GM23338 (cell line): ENCODE data around the gene PLEKHM1. TPM values are rescaled to one million over a fixed set of nuclear protein-coding genes. Genes with fewer than 3 reads are reported as not detected.

Experiments
- ATAC-seq: fragments of 200-7000 bp; cut with Tn5 transposase; 3 replicates; pipeline ENCODE4 v1.9.1; 2020
- DNase-seq: peaks from one replicate; pipeline ENCODE4 v3.0.0-alpha.2; 2015; ENCODE audit warnings: low spot score
- H2AFZ ChIP-seq: fragments of 200-600 bp; sonication (generic); 2 replicates; pipeline ENCODE4 v1.8.0; 2016; ENCODE audit warnings: antibody characterized with exemption, mild to moderate bottlenecking, moderate library complexity
- H3F3A ChIP-seq: fragments of 200-600 bp; sonication (generic); replicated peaks from 2 replicates; pipeline ENCODE4 v1.8.0; 2017; ENCODE audit warnings: antibody characterized with exemption, mixed run types, low read depth
- H3K27ac ChIP-seq: fragments of 200-600 bp; sonication (generic); 2 replicates; pipeline ENCODE4 v1.6.1; 2016; ENCODE audit warnings: low read depth
- H3K27me3 ChIP-seq: fragments of 200-600 bp; sonication (generic); 2 replicates; pipeline ENCODE4 v1.8.0; 2016; ENCODE audit warnings: mild to moderate bottlenecking, mixed run types, moderate library complexity; ENCODE audit not compliant: insufficient read depth
- H3K36me3 ChIP-seq: fragments of 200-600 bp; sonication (generic); 2 replicates; pipeline ENCODE4 v1.8.0; 2016; ENCODE audit warnings: mild to moderate bottlenecking; ENCODE audit not compliant: insufficient read depth
- H3K4me1 ChIP-seq: fragments of 200-600 bp; sonication (generic); 2 replicates; pipeline ENCODE4 v1.8.0; 2016; ENCODE audit warnings: mild to moderate bottlenecking, moderate library complexity; ENCODE audit not compliant: insufficient read depth
- H3K4me2 ChIP-seq: fragments of 200-600 bp; sonication (generic); 2 replicates; pipeline ENCODE4 v1.7.1; 2017; ENCODE audit warnings: mixed run types
- H3K4me3 ChIP-seq: fragments of 200-600 bp; sonication (generic); 2 replicates; pipeline ENCODE4 v1.6.1; 2016; ENCODE audit warnings: mixed run types
- H3K79me2 ChIP-seq: fragments of 200-600 bp; sonication (generic); replicated peaks from 2 replicates; pipeline ENCODE4 v1.8.0; 2017; ENCODE audit warnings: mild to moderate bottlenecking; ENCODE audit not compliant: insufficient read depth
- H3K9me2 ChIP-seq: fragments of 200-600 bp; sonication (generic); 2 replicates; pipeline ENCODE4 v1.8.0; 2017; ENCODE audit not compliant: insufficient read depth
- H4K20me1 ChIP-seq: fragments of 200-600 bp; sonication (generic); replicated peaks from 2 replicates; pipeline ENCODE4 v1.8.0; 2017; ENCODE audit warnings: mild to moderate bottlenecking; ENCODE audit not compliant: insufficient read depth
- H3K27ac Mint-ChIP-seq: 2 replicates; pipeline ENCODE4 v1.8.0; 2020; ENCODE audit warnings: inconsistent platforms, mild to moderate bottlenecking, moderate library complexity, mixed read lengths
- H3K27me3 Mint-ChIP-seq: 3 replicates; pipeline ENCODE4 v1.8.0; 2022; ENCODE audit warnings: low read depth, mild to moderate bottlenecking, moderate library complexity, mixed read lengths, inconsistent platforms; ENCODE audit not compliant: insufficient read depth, poor library complexity
- H3K36me3 Mint-ChIP-seq: 3 replicates; pipeline ENCODE4 v1.8.0; 2021; ENCODE audit warnings: low read depth, mild to moderate bottlenecking, inconsistent platforms, moderate library complexity, mixed read lengths
- H3K4me1 Mint-ChIP-seq: 3 replicates; pipeline ENCODE4 v1.8.0; 2020; ENCODE audit warnings: mild to moderate bottlenecking, inconsistent platforms, mixed read lengths
- H3K4me3 Mint-ChIP-seq: 3 replicates; pipeline ENCODE4 v1.8.0; 2021; ENCODE audit warnings: moderate library complexity, mild to moderate bottlenecking, inconsistent platforms, mixed read lengths
- H3K9me3 Mint-ChIP-seq: 3 replicates; pipeline ENCODE4 v1.8.0; 2020; ENCODE audit warnings: moderate library complexity, mild to moderate bottlenecking, inconsistent platforms, mixed read lengths
- CREB1 ChIP-seq: fragments of 250-450 bp; sonication (Bioruptor Pico); IDR thresholded peaks from 2 replicates; pipeline ENCODE4 v1.5.0; 2020; ENCODE audit warnings: low read depth, mild to moderate bottlenecking, moderate library complexity
- EZH2 ChIP-seq: fragments of 200-600 bp; sonication (generic); IDR thresholded peaks from one replicate; pipeline ENCODE4 v1.8.0; 2017; ENCODE audit warnings: antibody characterized with exemption, mild to moderate bottlenecking, low read depth; ENCODE audit not compliant: unreplicated experiment
- EZH2phosphoT487 ChIP-seq: fragments of 200-600 bp; sonication (generic); IDR thresholded peaks from one replicate; pipeline ENCODE4 v1.8.1; 2018; ENCODE audit warnings: antibody characterized with exemption; ENCODE audit not compliant: unreplicated experiment
- JUNB ChIP-seq: IDR thresholded peaks from one replicate; pipeline ENCODE4 v1.6.1; 2016; ENCODE audit warnings: antibody characterized with exemption; ENCODE audit not compliant: unreplicated experiment
- NANOG ChIP-seq: IDR thresholded peaks from 2 replicates; pipeline ENCODE4 v1.6.1; 2016; ENCODE audit warnings: antibody characterized with exemption, borderline replicate concordance
- POLR2AphosphoS5 ChIP-seq: IDR thresholded peaks from 2 replicates; pipeline ENCODE4 v1.6.1; 2016; ENCODE audit warnings: antibody characterized with exemption, low read depth
- STAT1 ChIP-seq: IDR thresholded peaks from one replicate; pipeline ENCODE4 v1.6.1; 2016; ENCODE audit warnings: antibody characterized with exemption; ENCODE audit not compliant: unreplicated experiment
- ZNF114 ChIP-seq: fragments of 250-450 bp; sonication (Bioruptor Pico); IDR thresholded peaks from 2 replicates; pipeline ENCODE4 v1.5.0; 2020; ENCODE audit warnings: mild to moderate bottlenecking, moderate library complexity
- ZNF331 ChIP-seq: fragments of 250-450 bp; sonication (Bioruptor Pico); IDR thresholded peaks from 2 replicates; pipeline ENCODE4 v1.5.0; 2020; ENCODE audit warnings: low read depth, mild to moderate bottlenecking, moderate library complexity
- polyA plus RNA-seq: library from polyadenylated mRNA; unstranded; fragments of >200 nt; fragmentation: Nextera tagmentation; extraction: Ambion mirVana; gene quantifications from 2 replicates; pipeline ENCODE4 v1.2.1, GENCODE V29; 2016
- total RNA-seq: library from RNA; depleted of rRNA; stranded (reverse); fragments of >200 nt; shearing (Covaris generic); gene quantifications from 2 replicates; pipeline ENCODE4 v1.2.3, GENCODE V29; 2014
- TF ChIP-seq, protein P1 (sequence below), 2 experiments: fragments of 200-600 bp in 1 of 2; sonication (generic) in 1 of 2; conservative IDR thresholded peaks; 2 replicates each; pipeline versions ENCODE4 v1.5.1 to v1.6.1; 2016 to 2017; ENCODE audit warnings: antibody characterized with exemption in 2 of 2, low read depth in 2 of 2, mild to moderate bottlenecking in 2 of 2, moderate library complexity in 1 of 2
- TF ChIP-seq, protein P2 (sequence below): fragments of 250-450 bp; sonication (Bioruptor Pico); IDR thresholded peaks from 2 replicates; pipeline ENCODE4 v1.5.0; 2020; ENCODE audit warnings: mild to moderate bottlenecking, moderate library complexity
- TF ChIP-seq, protein P3 (sequence below): IDR thresholded peaks from 2 replicates; pipeline ENCODE4 v1.6.1; 2016; ENCODE audit warnings: antibody characterized with exemption
- TF ChIP-seq, protein P4 (sequence below): IDR thresholded peaks from one replicate; pipeline ENCODE4 v1.6.1; 2018; ENCODE audit warnings: antibody characterized with exemption; ENCODE audit not compliant: unreplicated experiment

The PLEKHM1 gene
- total and polyA plus RNA-seq, 2 experiments from 2014 or later = 4.4 to 17.9 TPM

DNA sequence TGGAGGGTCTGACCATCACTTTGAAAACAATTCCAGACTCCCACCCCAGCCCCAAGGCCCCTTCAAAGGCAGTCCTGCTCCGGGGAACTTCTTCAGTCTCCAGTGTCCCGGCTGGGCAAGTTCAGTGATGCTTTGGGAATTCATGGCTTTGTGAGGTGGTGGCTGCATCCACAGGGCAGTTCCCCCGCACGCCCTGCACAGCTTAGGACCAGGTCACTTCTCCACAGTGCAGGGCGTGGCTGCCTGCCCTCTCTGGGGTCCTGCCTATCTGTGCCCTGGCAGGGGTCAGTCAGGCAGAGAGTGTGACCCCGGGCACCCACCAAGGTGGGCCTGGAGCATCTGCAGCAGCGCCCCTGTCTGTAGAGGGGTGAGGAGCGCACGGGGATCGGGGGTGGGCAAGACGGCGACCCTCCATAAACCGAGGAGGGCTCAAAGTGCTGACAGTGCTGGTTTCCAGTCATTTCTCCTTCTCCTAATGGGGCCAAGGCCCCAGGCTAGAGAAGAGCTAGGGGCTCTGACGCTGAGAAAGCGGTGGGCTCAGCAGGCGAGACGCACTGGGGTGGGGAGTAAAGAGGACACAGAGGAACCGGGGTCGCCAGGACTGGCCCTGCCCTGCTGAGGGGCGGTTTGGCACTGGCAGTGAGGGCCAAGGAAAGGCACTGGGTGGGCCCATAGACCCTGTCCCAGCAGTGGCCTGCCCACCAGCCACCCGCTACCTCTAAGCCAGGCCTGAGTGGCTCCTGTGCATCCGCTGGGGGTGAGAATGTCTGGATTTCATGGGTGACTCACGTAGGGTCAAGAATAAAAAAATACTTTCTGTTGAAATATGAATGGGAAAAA lies 53.7 kb downstream of the PLEKHM1 start:
- Histone ChIP-seq H2AFZ (no peak overlapping the region), H3F3A (no peaks in the 10 kb centered on the region), H3K9me2 (no peaks in the 10 kb centered on the region), H3K27me3 (peaks cover 14% of the 10 kb centered on the region), H3K27ac (no peak overlapping the region), H3K36me3 (no peaks in the 10 kb centered on the region), H3K79me2 (no peaks in the 10 kb centered on the region), H3K4me1 (peaks cover 3% of the 10 kb centered on the region; the same call in 1 of the 2 replicates), H4K20me1 (no peaks in the 10 kb centered on the region), H3K4me3 (no peak overlapping the region), H3K4me2 (0 out of 2 replicates have a peak overlapping the region, but pooled peaks have one; percentile 57)
- TF ChIP-seq, protein P1, sequence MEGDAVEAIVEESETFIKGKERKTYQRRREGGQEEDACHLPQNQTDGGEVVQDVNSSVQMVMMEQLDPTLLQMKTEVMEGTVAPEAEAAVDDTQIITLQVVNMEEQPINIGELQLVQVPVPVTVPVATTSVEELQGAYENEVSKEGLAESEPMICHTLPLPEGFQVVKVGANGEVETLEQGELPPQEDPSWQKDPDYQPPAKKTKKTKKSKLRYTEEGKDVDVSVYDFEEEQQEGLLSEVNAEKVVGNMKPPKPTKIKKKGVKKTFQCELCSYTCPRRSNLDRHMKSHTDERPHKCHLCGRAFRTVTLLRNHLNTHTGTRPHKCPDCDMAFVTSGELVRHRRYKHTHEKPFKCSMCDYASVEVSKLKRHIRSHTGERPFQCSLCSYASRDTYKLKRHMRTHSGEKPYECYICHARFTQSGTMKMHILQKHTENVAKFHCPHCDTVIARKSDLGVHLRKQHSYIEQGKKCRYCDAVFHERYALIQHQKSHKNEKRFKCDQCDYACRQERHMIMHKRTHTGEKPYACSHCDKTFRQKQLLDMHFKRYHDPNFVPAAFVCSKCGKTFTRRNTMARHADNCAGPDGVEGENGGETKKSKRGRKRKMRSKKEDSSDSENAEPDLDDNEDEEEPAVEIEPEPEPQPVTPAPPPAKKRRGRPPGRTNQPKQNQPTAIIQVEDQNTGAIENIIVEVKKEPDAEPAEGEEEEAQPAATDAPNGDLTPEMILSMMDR (conservative IDR thresholded peaks at IDR 0.05; ENCODE audit: low read depth in 2 of 2) = no peak; a peak in 1 of 4 replicates
- TF ChIP-seq NANOG (no peak), STAT1 (no peak), JUNB (no peak), ZNF331 (CRISPR knock-in tag) (no peak), EZH2phosphoT487 (no peak), CREB1 (CRISPR knock-in tag) (no peak), POLR2AphosphoS5 (no peak), ZNF114 (no peak), EZH2 (no peak)
- TF ChIP-seq, protein P2, sequence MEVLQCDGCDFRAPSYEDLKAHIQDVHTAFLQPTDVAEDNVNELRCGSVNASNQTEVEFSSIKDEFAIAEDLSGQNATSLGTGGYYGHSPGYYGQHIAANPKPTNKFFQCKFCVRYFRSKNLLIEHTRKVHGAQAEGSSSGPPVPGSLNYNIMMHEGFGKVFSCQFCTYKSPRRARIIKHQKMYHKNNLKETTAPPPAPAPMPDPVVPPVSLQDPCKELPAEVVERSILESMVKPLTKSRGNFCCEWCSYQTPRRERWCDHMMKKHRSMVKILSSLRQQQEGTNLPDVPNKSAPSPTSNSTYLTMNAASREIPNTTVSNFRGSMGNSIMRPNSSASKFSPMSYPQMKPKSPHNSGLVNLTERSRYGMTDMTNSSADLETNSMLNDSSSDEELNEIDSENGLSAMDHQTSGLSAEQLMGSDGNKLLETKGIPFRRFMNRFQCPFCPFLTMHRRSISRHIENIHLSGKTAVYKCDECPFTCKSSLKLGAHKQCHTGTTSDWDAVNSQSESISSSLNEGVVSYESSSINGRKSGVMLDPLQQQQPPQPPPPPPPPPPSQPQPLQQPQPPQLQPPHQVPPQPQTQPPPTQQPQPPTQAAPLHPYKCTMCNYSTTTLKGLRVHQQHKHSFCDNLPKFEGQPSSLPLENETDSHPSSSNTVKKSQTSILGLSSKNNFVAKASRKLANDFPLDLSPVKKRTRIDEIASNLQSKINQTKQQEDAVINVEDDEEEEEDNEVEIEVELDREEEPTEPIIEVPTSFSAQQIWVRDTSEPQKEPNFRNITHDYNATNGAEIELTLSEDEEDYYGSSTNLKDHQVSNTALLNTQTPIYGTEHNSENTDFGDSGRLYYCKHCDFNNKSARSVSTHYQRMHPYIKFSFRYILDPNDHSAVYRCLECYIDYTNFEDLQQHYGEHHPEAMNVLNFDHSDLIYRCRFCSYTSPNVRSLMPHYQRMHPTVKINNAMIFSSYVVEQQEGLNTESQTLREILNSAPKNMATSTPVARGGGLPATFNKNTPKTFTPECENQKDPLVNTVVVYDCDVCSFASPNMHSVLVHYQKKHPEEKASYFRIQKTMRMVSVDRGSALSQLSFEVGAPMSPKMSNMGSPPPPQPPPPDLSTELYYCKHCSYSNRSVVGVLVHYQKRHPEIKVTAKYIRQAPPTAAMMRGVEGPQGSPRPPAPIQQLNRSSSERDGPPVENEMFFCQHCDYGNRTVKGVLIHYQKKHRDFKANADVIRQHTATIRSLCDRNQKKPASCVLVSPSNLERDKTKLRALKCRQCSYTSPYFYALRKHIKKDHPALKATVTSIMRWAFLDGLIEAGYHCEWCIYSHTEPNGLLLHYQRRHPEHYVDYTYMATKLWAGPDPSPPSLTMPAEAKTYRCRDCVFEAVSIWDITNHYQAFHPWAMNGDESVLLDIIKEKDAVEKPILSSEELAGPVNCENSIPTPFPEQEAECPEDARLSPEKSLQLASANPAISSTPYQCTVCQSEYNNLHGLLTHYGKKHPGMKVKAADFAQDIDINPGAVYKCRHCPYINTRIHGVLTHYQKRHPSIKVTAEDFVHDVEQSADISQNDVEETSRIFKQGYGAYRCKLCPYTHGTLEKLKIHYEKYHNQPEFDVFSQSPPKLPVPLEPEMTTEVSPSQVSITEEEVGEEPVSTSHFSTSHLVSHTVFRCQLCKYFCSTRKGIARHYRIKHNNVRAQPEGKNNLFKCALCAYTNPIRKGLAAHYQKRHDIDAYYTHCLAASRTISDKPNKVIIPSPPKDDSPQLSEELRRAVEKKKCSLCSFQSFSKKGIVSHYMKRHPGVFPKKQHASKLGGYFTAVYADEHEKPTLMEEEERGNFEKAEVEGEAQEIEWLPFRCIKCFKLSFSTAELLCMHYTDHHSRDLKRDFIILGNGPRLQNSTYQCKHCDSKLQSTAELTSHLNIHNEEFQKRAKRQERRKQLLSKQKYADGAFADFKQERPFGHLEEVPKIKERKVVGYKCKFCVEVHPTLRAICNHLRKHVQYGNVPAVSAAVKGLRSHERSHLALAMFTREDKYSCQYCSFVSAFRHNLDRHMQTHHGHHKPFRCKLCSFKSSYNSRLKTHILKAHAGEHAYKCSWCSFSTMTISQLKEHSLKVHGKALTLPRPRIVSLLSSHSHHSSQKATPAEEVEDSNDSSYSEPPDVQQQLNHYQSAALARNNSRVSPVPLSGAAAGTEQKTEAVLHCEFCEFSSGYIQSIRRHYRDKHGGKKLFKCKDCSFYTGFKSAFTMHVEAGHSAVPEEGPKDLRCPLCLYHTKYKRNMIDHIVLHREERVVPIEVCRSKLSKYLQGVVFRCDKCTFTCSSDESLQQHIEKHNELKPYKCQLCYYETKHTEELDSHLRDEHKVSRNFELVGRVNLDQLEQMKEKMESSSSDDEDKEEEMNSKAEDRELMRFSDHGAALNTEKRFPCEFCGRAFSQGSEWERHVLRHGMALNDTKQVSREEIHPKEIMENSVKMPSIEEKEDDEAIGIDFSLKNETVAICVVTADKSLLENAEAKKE (CRISPR knock-in tag) = no peak
- TF ChIP-seq, protein P3, sequence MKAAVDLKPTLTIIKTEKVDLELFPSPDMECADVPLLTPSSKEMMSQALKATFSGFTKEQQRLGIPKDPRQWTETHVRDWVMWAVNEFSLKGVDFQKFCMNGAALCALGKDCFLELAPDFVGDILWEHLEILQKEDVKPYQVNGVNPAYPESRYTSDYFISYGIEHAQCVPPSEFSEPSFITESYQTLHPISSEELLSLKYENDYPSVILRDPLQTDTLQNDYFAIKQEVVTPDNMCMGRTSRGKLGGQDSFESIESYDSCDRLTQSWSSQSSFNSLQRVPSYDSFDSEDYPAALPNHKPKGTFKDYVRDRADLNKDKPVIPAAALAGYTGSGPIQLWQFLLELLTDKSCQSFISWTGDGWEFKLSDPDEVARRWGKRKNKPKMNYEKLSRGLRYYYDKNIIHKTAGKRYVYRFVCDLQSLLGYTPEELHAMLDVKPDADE = no peak
- TF ChIP-seq, protein P4, sequence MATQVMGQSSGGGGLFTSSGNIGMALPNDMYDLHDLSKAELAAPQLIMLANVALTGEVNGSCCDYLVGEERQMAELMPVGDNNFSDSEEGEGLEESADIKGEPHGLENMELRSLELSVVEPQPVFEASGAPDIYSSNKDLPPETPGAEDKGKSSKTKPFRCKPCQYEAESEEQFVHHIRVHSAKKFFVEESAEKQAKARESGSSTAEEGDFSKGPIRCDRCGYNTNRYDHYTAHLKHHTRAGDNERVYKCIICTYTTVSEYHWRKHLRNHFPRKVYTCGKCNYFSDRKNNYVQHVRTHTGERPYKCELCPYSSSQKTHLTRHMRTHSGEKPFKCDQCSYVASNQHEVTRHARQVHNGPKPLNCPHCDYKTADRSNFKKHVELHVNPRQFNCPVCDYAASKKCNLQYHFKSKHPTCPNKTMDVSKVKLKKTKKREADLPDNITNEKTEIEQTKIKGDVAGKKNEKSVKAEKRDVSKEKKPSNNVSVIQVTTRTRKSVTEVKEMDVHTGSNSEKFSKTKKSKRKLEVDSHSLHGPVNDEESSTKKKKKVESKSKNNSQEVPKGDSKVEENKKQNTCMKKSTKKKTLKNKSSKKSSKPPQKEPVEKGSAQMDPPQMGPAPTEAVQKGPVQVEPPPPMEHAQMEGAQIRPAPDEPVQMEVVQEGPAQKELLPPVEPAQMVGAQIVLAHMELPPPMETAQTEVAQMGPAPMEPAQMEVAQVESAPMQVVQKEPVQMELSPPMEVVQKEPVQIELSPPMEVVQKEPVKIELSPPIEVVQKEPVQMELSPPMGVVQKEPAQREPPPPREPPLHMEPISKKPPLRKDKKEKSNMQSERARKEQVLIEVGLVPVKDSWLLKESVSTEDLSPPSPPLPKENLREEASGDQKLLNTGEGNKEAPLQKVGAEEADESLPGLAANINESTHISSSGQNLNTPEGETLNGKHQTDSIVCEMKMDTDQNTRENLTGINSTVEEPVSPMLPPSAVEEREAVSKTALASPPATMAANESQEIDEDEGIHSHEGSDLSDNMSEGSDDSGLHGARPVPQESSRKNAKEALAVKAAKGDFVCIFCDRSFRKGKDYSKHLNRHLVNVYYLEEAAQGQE = no peak
- DNase-seq (no peak), ATAC-seq (no peak)
- no peaks in the 10 kb centered on the region for H3K36me3 Mint-ChIP-seq
- H3K4me3 Mint-ChIP-seq = no peak overlapping the region
- H3K4me1 Mint-ChIP-seq = peaks cover 34% of the 10 kb centered on the region
- no peaks in the 10 kb centered on the region for H3K9me3 Mint-ChIP-seq
- H3K27me3 Mint-ChIP-seq = peaks cover 24% of the 10 kb centered on the region
- H3K27ac Mint-ChIP-seq = no peak overlapping the region
